ENCODE results near the gene OR4C6.

DNA sequence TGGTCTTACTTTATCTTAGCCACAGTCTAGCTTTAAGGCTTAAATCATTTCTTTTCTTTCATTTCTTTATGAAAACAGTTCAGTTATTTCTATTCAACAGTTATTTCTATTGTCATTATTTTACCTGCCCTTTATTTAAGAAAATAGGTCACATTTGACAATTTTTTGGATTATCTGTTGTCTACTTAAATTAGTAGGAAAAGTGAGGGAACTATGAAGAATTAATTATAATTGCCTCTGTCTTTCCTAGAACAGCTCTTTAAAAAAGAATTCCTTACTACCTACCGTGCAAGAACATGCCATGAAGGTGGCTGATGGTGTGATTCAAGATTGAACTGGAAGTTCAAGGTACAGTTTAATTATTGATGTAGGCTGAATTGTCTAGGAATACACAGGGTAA is at the start of gene OR4C6:
- TF ChIP-seq, protein P1, sequence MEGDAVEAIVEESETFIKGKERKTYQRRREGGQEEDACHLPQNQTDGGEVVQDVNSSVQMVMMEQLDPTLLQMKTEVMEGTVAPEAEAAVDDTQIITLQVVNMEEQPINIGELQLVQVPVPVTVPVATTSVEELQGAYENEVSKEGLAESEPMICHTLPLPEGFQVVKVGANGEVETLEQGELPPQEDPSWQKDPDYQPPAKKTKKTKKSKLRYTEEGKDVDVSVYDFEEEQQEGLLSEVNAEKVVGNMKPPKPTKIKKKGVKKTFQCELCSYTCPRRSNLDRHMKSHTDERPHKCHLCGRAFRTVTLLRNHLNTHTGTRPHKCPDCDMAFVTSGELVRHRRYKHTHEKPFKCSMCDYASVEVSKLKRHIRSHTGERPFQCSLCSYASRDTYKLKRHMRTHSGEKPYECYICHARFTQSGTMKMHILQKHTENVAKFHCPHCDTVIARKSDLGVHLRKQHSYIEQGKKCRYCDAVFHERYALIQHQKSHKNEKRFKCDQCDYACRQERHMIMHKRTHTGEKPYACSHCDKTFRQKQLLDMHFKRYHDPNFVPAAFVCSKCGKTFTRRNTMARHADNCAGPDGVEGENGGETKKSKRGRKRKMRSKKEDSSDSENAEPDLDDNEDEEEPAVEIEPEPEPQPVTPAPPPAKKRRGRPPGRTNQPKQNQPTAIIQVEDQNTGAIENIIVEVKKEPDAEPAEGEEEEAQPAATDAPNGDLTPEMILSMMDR (IDR thresholded peaks at IDR 0.05): no peak
- TF ChIP-seq EP300 (IDR thresholded peaks at IDR 0.05) (no peak), POLR2A (IDR thresholded peaks at IDR 0.05) (no peak)

Measured in upper lobe of left lung (tissue), 4 donors.